HG02943 (cell line): ENCODE results near the gene TMEM185A.
"Not testable (repeated sequence)": the region's sequence is repeated elsewhere in the genome, so short reads cannot be mapped to it uniquely, and the experiment has no call there.

Experiments used
- ATAC-seq: cut with Tn5 transposase; IDR thresholded peaks from one replicate; pipeline ENCODE4 v1.9.1; 2021; ENCODE audit warnings: mild to moderate bottlenecking, low read depth, moderate library complexity; ENCODE audit not compliant: unreplicated experiment

The TMEM185A gene

GRCh38 chrX:149563359-149563758 lies 68.2 kb downstream of the TMEM185A start:
- ATAC-seq = no peak

- ATAC-seq = not testable (repeated sequence)
These were observed 76.3 kb downstream of the TMEM185A start for GRCh38 chrX:149555251-149555650.

GRCh38 chrX:149551939-149552248 lies 79.7 kb downstream of the TMEM185A start:
- not testable (repeated sequence) for ATAC-seq

GRCh38 chrX:149551245-149551938 lies 80.2 kb downstream of the TMEM185A start:
- ATAC-seq = not testable (repeated sequence)

GRCh38 chrX:149550454-149550853 lies 81.1 kb downstream of the TMEM185A start:
- not testable (repeated sequence) for ATAC-seq

GRCh38 chrX:149549701-149550100 lies 81.9 kb downstream of the TMEM185A start, which contains the start of gene HSFX3:
Gene HSFX3, minus strand, starts transcription at chrX:149549924. Its CDS starts 72 bp downstream, at chrX:149549852.
- ATAC-seq = not testable (repeated sequence)

GRCh38 chrX:149547782-149548181 lies 83.8 kb downstream of the TMEM185A start:
- ATAC-seq = not testable (repeated sequence)

- ATAC-seq = not testable (repeated sequence)
These were observed 84.6 kb downstream of the TMEM185A start for GRCh38 chrX:149546962-149547361.
